SK-N-MC (cell line): ENCODE measurements around the gene PRR5L.

ENCODE experiments used
- DNase-seq: peaks from one replicate; pipeline ENCODE4 v3.0.0-alpha.2; 2011; ENCODE audit warnings: low read depth, low spot score
- H3K27ac ChIP-seq: fragments of 200-600 bp; sonication (generic); 2 replicates; pipeline ENCODE4 v1.5.1; 2016; ENCODE audit warnings: mixed run types
- H3K36me3 ChIP-seq: fragments of 200-600 bp; sonication (generic); 2 replicates; pipeline ENCODE4 v1.6.1; 2017; ENCODE audit warnings: antibody characterized with exemption, low read length, mixed read lengths; ENCODE audit not compliant: insufficient read depth
- H3K4me3 ChIP-seq: fragments of 200-600 bp; sonication (generic); 2 replicates; pipeline ENCODE4 v1.5.1; 2016
- H3K9ac ChIP-seq: fragments of 200-600 bp; sonication (generic); 2 replicates; pipeline ENCODE4 v1.8.0; 2017; ENCODE audit warnings: mixed run types, mixed read lengths; ENCODE audit not compliant: insufficient read length
- H3K9me3 ChIP-seq: fragments of 200-600 bp; sonication (generic); 2 replicates; pipeline ENCODE4 v1.6.1; 2017; ENCODE audit warnings: low read depth, mild to moderate bottlenecking, antibody characterized with exemption, low read length, moderate library complexity, mixed read lengths
- EZH2 ChIP-seq: fragments of 200-600 bp; sonication (generic); IDR thresholded peaks from one replicate; pipeline ENCODE4 v1.6.1; 2017; ENCODE audit warnings: antibody characterized with exemption
- FOXP2 ChIP-seq: optimal IDR thresholded peaks from 2 replicates; pipeline ENCODE3; 2011; ENCODE audit warnings: mild to moderate bottlenecking, moderate library complexity; ENCODE audit not compliant: insufficient read depth; ENCODE audit errors: extremely low read length, control extremely low read depth
- POLR2AphosphoS5 ChIP-seq: IDR thresholded peaks from 2 replicates; pipeline ENCODE4 v1.6.1; 2012; ENCODE audit warnings: mild to moderate bottlenecking, low read depth, low read length, borderline replicate concordance

PRR5L gene

DNA sequence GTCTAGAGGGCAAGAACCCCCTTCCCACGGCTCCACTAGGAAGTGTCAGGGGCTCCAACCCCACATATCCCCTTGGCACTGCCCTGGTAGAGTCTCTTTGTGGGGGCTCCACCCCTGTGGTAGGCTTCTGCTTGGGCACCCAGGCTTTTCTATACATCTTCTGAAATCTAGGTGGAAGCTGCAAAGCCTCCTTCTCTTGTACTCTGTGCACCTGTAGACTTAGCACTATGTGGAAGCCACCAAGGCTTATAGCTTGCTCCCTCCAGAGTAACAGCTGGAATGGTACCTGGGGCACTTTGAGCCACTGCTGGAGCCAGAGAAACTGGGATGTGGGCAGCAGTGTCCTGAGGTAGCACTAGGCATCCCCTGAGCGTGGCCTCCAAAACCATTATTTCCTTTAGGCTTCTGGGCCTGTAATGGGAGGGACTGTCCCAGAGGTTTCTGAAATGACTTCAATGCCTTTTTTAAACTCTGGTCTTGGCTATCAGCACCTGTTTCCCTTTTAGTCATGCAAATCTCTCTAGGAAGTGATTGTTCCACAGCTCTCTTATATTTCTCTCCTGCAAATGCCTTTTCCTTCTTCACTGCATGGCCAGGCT, 145.6 kb downstream of the PRR5L start:
- DNase-seq, result no peak
- Histone ChIP-seq H3K27ac (no peak overlapping the region), H3K4me3 (no peak overlapping the region), H3K9me3 (no peaks in the 10 kb centered on the region), H3K36me3 (peaks cover 96% of the 10 kb centered on the region), H3K9ac (no peak overlapping the region)
- TF ChIP-seq POLR2AphosphoS5 (no peak), FOXP2 (no peak), EZH2 (no peak)

DNA sequence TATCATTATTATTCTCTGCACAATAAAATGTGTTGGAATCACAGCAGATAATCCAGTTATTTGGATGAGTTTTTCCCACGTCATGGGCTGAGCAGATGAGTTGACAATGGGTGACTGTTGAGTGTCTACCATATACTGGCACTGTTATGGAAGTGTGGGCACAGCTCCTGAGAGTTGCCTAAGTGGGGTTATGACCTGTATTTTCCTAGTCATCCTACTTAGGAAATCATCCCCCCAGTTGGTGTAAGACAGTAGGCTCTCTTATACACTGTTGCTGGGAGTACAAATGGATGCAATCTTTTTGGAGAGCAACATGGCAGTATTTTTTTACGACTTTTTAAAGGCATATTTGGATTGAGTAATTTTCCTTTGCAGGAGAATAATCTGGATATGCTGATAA, 147.6 kb downstream of the PRR5L start:
- H3K27ac ChIP-seq, result no peak overlapping the region
- H3K4me3 ChIP-seq, result no peak overlapping the region
- DNase-seq, result no peak
- no peak overlapping the region for H3K9ac ChIP-seq
- TF ChIP-seq EZH2, result no peak
- no peak for TF ChIP-seq POLR2AphosphoS5
- no peak for TF ChIP-seq FOXP2
- peaks cover 96% of the 10 kb centered on the region for H3K36me3 ChIP-seq
- H3K9me3 ChIP-seq, result no peaks in the 10 kb centered on the region

GRCh38 chr11:36446135-36446534, 150.0 kb downstream of the PRR5L start:
- peaks cover 96% of the 10 kb centered on the region for H3K36me3 ChIP-seq
- H3K27ac ChIP-seq, result no peak overlapping the region
- no peak overlapping the region for H3K9ac ChIP-seq
- DNase-seq, result no peak
- H3K9me3 ChIP-seq, result no peaks in the 10 kb centered on the region
- H3K4me3 ChIP-seq, result no peak overlapping the region
- TF ChIP-seq FOXP2 (no peak), EZH2 (no peak), POLR2AphosphoS5 (no peak)

DNA sequence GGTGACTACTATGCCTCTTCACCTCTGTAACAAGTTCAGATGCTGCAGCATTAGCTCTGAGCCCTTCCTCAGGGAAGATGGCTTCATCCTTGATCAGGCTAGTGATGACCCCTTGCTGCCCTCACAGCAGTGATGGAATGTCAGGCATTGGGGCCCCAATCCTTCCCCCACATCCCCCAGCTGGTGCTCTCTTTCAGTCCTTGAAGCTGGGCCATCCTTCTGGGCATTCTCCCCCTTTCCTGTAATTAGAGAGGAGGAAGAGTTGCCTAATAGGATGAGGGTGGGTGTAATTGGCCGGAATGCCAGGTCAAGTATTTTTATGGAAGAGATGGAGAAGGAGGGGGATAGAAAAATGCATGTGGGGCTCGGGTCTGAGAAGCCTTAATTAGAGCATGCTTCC, 151.4 kb downstream of the PRR5L start:
- Histone ChIP-seq H3K27ac (no peak overlapping the region), H3K9me3 (no peaks in the 10 kb centered on the region), H3K4me3 (no peak overlapping the region), H3K9ac (no peak overlapping the region), H3K36me3 (peaks cover 99% of the 10 kb centered on the region)
- no peak for TF ChIP-seq EZH2
- no peak for TF ChIP-seq FOXP2
- no peak for TF ChIP-seq POLR2AphosphoS5
- no peak for DNase-seq

DNA sequence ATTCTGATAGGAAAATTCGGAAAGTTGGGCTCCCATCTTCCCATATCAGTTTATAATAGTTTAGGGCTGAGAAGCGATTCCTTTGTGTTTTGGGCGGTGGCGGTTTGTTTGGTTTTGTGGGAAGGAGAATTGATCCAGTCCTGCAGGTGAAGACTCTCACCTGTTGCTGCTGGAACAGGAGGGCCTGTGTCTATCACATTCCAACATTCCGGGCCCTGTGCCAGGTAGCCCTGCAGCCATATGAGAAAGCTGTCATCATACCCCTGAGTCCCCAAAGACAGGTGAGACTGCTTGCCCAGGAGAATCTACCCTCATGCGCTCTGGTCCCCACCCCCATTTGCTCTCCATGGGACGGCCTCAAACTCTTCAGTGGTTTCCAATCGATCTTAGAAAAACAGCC, 151.9 kb downstream of the PRR5L start:
- no peak for TF ChIP-seq FOXP2
- TF ChIP-seq EZH2, result no peak
- TF ChIP-seq POLR2AphosphoS5, result no peak
- H3K9ac ChIP-seq, result no peak overlapping the region
- H3K36me3 ChIP-seq, result peaks cover 99% of the 10 kb centered on the region
- H3K27ac ChIP-seq, result no peak overlapping the region
- no peak for DNase-seq
- no peaks in the 10 kb centered on the region for H3K9me3 ChIP-seq
- H3K4me3 ChIP-seq, result no peak overlapping the region

- H3K36me3 ChIP-seq, result peaks cover 100% of the 10 kb centered on the region
- no peak overlapping the region for H3K27ac ChIP-seq
- no peak for TF ChIP-seq POLR2AphosphoS5
- no peak for TF ChIP-seq FOXP2
- no peak for TF ChIP-seq EZH2
- no peaks in the 10 kb centered on the region for H3K9me3 ChIP-seq
- no peak for DNase-seq
- H3K4me3 ChIP-seq, result no peak overlapping the region
- H3K9ac ChIP-seq, result no peak overlapping the region
Observed at GRCh38 chr11:36449561-36450096, 153.5 kb downstream of the PRR5L start.

DNA sequence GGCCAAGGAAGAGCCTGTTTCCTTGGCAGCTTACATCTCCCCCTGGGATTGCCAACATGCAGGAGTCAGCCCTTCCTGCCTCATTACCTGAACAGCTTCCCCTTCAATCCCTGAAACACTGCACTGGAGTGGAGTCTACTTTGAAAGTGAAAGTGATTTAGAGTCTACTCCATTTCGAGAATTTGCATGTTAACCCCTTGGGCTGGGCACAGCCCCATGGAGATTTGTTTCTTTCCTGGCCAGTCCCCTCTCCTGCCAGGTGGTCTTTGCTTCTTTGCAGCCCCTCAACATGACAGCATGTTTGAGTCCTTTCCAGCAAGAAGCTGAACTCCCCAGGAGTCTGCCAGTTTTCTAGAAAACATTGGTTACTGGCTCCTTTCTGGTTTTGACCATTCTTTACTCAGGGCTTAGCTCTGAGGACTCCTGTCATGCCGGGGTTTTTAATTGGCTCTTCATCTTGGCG, 154.1 kb downstream of the PRR5L start:
- Histone ChIP-seq H3K27ac (no peak overlapping the region), H3K9me3 (no peaks in the 10 kb centered on the region), H3K9ac (no peak overlapping the region), H3K36me3 (peaks cover 100% of the 10 kb centered on the region), H3K4me3 (no peak overlapping the region)
- no peak for DNase-seq
- TF ChIP-seq EZH2 (no peak), FOXP2 (no peak)

- TF ChIP-seq POLR2AphosphoS5, result no peak
- TF ChIP-seq FOXP2, result no peak
- TF ChIP-seq EZH2, result no peak
- H3K9ac ChIP-seq, result no peak overlapping the region
- H3K4me3 ChIP-seq, result no peak overlapping the region
- no peak for DNase-seq
- H3K36me3 ChIP-seq, result peaks cover 100% of the 10 kb centered on the region
- H3K9me3 ChIP-seq, result no peaks in the 10 kb centered on the region
- H3K27ac ChIP-seq, result no peak overlapping the region
Observed at GRCh38 chr11:36451045-36451444, 155.0 kb downstream of the PRR5L start.

DNA sequence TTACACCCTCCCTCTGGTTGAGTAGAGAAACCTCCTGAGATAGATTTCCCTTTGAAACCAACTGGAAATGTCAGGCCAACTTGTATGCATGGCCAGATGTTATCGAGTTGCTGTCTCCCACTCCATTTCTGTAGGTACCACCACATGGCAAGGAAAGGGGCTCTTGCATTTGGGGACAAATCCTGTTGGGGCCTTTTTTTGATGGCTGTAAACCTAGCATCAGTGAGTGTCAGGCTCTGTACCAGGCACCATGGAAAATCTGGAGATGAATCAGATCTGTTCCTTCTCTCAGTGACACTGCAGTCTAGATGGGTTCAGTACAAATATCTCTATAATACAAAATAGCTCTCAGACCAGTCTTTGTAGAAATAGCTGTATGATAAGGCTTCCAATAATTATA, 155.6 kb downstream of the PRR5L start:
- H3K4me3 ChIP-seq, result no peak overlapping the region
- no peak overlapping the region for H3K9ac ChIP-seq
- H3K27ac ChIP-seq, result no peak overlapping the region
- peaks cover 100% of the 10 kb centered on the region for H3K36me3 ChIP-seq
- no peaks in the 10 kb centered on the region for H3K9me3 ChIP-seq
- DNase-seq, result no peak
- TF ChIP-seq FOXP2 (no peak), POLR2AphosphoS5 (no peak)
